KMS-11 (cell line): ENCODE data around the gene NACC1.

Experiments used
- H2AFZ ChIP-seq: fragments of 200-600 bp; sonication (generic); 2 replicates; pipeline ENCODE4 v1.6.1; 2016; ENCODE audit warnings: antibody characterized with exemption, mixed run types, low read depth
- H3K27ac ChIP-seq: fragments of 200-600 bp; sonication (generic); 2 replicates; pipeline ENCODE4 v1.6.1; 2016; ENCODE audit warnings: mild to moderate bottlenecking, mixed run types
- H3K27me3 ChIP-seq: fragments of 200-600 bp; sonication (generic); 2 replicates; pipeline ENCODE4 v1.6.1; 2017; ENCODE audit warnings: mild to moderate bottlenecking, low read depth, mixed run types, moderate library complexity; ENCODE audit not compliant: insufficient read depth
- H3K36me3 ChIP-seq: fragments of 200-600 bp; sonication (generic); 2 replicates; pipeline ENCODE4 v1.6.1; 2017; ENCODE audit warnings: mild to moderate bottlenecking, mixed run types; ENCODE audit not compliant: insufficient read depth
- H3K4me1 ChIP-seq: fragments of 200-600 bp; sonication (generic); 2 replicates; pipeline ENCODE4 v1.6.1; 2016; ENCODE audit warnings: mild to moderate bottlenecking, low read depth, mixed run types; ENCODE audit not compliant: poor library complexity, severe bottlenecking
- H3K4me2 ChIP-seq: fragments of 200-600 bp; sonication (generic); 2 replicates; pipeline ENCODE4 v1.7.0; 2016; ENCODE audit warnings: mild to moderate bottlenecking, mixed run types
- H3K4me3 ChIP-seq: fragments of 200-600 bp; sonication (generic); IDR thresholded peaks from 2 replicates; pipeline ENCODE4 v1.6.1; 2017; ENCODE audit warnings: low read depth, low read length, mixed read lengths; ENCODE audit not compliant: insufficient read depth
- H3K79me2 ChIP-seq: fragments of 200-600 bp; sonication (generic); 2 replicates; pipeline ENCODE4 v1.6.1; 2016; ENCODE audit warnings: low read depth, mixed run types; ENCODE audit not compliant: insufficient read depth
- H3K9ac ChIP-seq: fragments of 200-600 bp; sonication (generic); 2 replicates; pipeline ENCODE4 v1.6.1; 2016; ENCODE audit warnings: mild to moderate bottlenecking, mixed run types
- H4K20me1 ChIP-seq: fragments of 200-600 bp; sonication (generic); 2 replicates; pipeline ENCODE4 v1.6.1; 2016; ENCODE audit warnings: mild to moderate bottlenecking, mixed run types; ENCODE audit not compliant: insufficient read depth
- CTCF ChIP-seq: fragments of 200-600 bp; sonication (generic); conservative IDR thresholded peaks from 2 replicates; pipeline ENCODE4 v1.6.1; 2017; ENCODE audit warnings: low read depth, mild to moderate bottlenecking, antibody characterized with exemption, low read length, moderate library complexity, mixed read lengths

The NACC1 gene

GRCh38 chr19:13076787-13077186, 41.3 kb upstream of the NACC1 start:
- no peaks in the 10 kb centered on the region for H4K20me1 ChIP-seq
- H3K27me3 ChIP-seq, result peaks cover 53% of the 10 kb centered on the region
- no peaks in the 10 kb centered on the region for H3K36me3 ChIP-seq
- no peak for TF ChIP-seq CTCF
- no peak overlapping the region for H3K27ac ChIP-seq
- no peak overlapping the region for H2AFZ ChIP-seq
- H3K79me2 ChIP-seq, result no peaks in the 10 kb centered on the region
- H3K9ac ChIP-seq, result no peak overlapping the region
- no peak overlapping the region for H3K4me2 ChIP-seq
- H3K4me3 ChIP-seq, result no peak overlapping the region
- peaks cover 13% of the 10 kb centered on the region for H3K4me1 ChIP-seq

DNA sequence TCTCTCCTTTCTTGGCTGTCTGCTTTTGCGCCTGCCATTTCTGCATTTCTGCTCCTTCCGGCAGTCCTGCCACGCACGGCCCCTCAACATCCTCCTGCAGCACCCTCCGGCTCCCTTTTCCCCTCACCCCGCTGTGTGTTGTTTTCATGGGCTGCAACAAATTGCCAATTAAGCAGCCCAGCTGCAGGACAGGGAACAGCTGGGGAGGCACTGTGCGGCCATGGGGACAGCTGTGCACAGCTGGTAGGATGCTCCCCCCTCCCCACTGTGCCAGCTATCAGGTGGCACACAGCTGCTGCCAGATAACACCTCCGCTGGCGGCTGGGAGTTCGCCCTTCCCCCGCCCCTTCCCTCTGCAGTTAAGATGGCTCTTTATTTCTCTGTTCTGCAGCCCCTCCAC, 40.8 kb upstream of the NACC1 start:
- Histone ChIP-seq H3K4me2 (no peak overlapping the region), H3K4me1 (peaks cover 16% of the 10 kb centered on the region), H3K4me3 (no peak overlapping the region), H3K27ac (no peak overlapping the region), H2AFZ (no peak overlapping the region), H3K36me3 (no peaks in the 10 kb centered on the region), H3K79me2 (no peaks in the 10 kb centered on the region), H4K20me1 (no peaks in the 10 kb centered on the region), H3K9ac (no peak overlapping the region), H3K27me3 (peaks cover 48% of the 10 kb centered on the region)
- TF ChIP-seq CTCF, result no peak

GRCh38 chr19:13078381-13078780, 39.7 kb upstream of the NACC1 start:
- Histone ChIP-seq H3K9ac (no peak overlapping the region), H3K4me2 (no peak overlapping the region), H3K27ac (no peak overlapping the region), H3K36me3 (no peaks in the 10 kb centered on the region), H3K79me2 (no peaks in the 10 kb centered on the region), H3K27me3 (peaks cover 39% of the 10 kb centered on the region), H3K4me1 (peaks cover 25% of the 10 kb centered on the region), H4K20me1 (no peaks in the 10 kb centered on the region), H2AFZ (no peak overlapping the region), H3K4me3 (no peak overlapping the region)
- no peak for TF ChIP-seq CTCF

GRCh38 chr19:13078897-13079541, 39.0 kb upstream of the NACC1 start:
- H3K4me3 ChIP-seq, result no peak overlapping the region
- H2AFZ ChIP-seq, result no peak overlapping the region
- no peaks in the 10 kb centered on the region for H4K20me1 ChIP-seq
- H3K27ac ChIP-seq, result no peak overlapping the region
- H3K27me3 ChIP-seq, result peaks cover 36% of the 10 kb centered on the region
- peaks cover 25% of the 10 kb centered on the region for H3K4me1 ChIP-seq
- H3K9ac ChIP-seq, result no peak overlapping the region
- no peak overlapping the region for H3K4me2 ChIP-seq
- no peaks in the 10 kb centered on the region for H3K36me3 ChIP-seq
- TF ChIP-seq CTCF, result no peak
- H3K79me2 ChIP-seq, result no peaks in the 10 kb centered on the region
